NCI-H748 (cell line): ENCODE data around the gene CTDSPL.

Experiments
- DNase-seq: peaks from one replicate; lab custom pipeline; 2025; ENCODE audit not compliant: unreplicated experiment; lab: John Stamatoyannopoulos, UW

CTDSPL gene

GRCh38 chr3:37997791-37998370 lies 136.2 kb downstream of the CTDSPL start:
- peak; percentile 13 for DNase-seq

- no peak for DNase-seq
These were observed 138.2 kb downstream of the CTDSPL start for GRCh38 chr3:37999836-38000235.

- DNase-seq, result no peak
These were observed 138.7 kb downstream of the CTDSPL start for GRCh38 chr3:38000242-38000916.

- DNase-seq, result no peak
These were observed 139.3 kb downstream of the CTDSPL start for GRCh38 chr3:38000965-38001455.

GRCh38 chr3:38001456-38002081 lies 139.9 kb downstream of the CTDSPL start:
- peak; percentile 20 for DNase-seq

GRCh38 chr3:38002291-38002876 lies 140.7 kb downstream of the CTDSPL start:
- no peak for DNase-seq

GRCh38 chr3:38002940-38003339 lies 141.3 kb downstream of the CTDSPL start:
- DNase-seq, result no peak

GRCh38 chr3:38003371-38003816 lies 141.7 kb downstream of the CTDSPL start:
- DNase-seq, result no peak

- DNase-seq, result no peak
These were observed 142.2 kb downstream of the CTDSPL start for GRCh38 chr3:38003817-38004414.

GRCh38 chr3:38004415-38005075 lies 142.9 kb downstream of the CTDSPL start:
- DNase-seq, result peak; percentile 70

GRCh38 chr3:38005076-38006020 lies 143.7 kb downstream of the CTDSPL start:
- DNase-seq, result no peak

- no peak for DNase-seq
These were observed 144.4 kb downstream of the CTDSPL start for GRCh38 chr3:38006031-38006430.

- DNase-seq, result no peak
These were observed 144.8 kb downstream of the CTDSPL start for GRCh38 chr3:38006445-38006995.

GRCh38 chr3:38007754-38008090 lies 146.0 kb downstream of the CTDSPL start:
- DNase-seq, result no peak

- no peak for DNase-seq
These were observed 146.6 kb downstream of the CTDSPL start for GRCh38 chr3:38008191-38008701.

- no peak for DNase-seq
These were observed 147.4 kb downstream of the CTDSPL start for GRCh38 chr3:38008971-38009580.

GRCh38 chr3:38009807-38010591 lies 148.3 kb downstream of the CTDSPL start:
- no peak for DNase-seq

GRCh38 chr3:38011111-38011510 lies 149.4 kb downstream of the CTDSPL start:
- no peak for DNase-seq
